ENCODE data around the gene OVOL3.

OVOL3 gene

GRCh38 chr19:36092566-36092965 lies 18.4 kb upstream of the OVOL3 start:
- TF ChIP-seq REST (IDR thresholded peaks at IDR 0.05; ENCODE audit: insufficient replicate concordance, low read depth) (no peak), SPI1 (IDR thresholded peaks at IDR 0.05; ENCODE audit: borderline replicate concordance, low read depth) (no peak), POLR2AphosphoS5 (IDR thresholded peaks at IDR 0.05; ENCODE audit: low read depth) (no peak)
- no peak for DNase-seq (ENCODE audit: low read depth in 1 of 2, low spot score in 1 of 2)
- Histone ChIP-seq H3K4me3 (replicated peaks; ENCODE audit: insufficient read depth, low read length) (no peak overlapping the region), H3K27ac (replicated peaks) (no peak overlapping the region), H3K27me3 (ENCODE audit: insufficient read depth, poor library complexity, severe bottlenecking) (no peaks in the 10 kb centered on the region)

GRCh38 chr19:36093146-36093662 lies 17.7 kb upstream of the OVOL3 start:
- no peak overlapping the region for H3K4me3 ChIP-seq (replicated peaks; ENCODE audit: insufficient read depth, low read length)
- H3K27ac ChIP-seq (replicated peaks) = no peak overlapping the region
- no peak for DNase-seq (ENCODE audit: low read depth in 1 of 2, low spot score in 1 of 2)
- TF ChIP-seq SPI1 (IDR thresholded peaks at IDR 0.05; ENCODE audit: borderline replicate concordance, low read depth) (no peak), REST (IDR thresholded peaks at IDR 0.05; ENCODE audit: insufficient replicate concordance, low read depth) (no peak), POLR2AphosphoS5 (IDR thresholded peaks at IDR 0.05; ENCODE audit: low read depth) (no peak), CTCF (IDR thresholded peaks at IDR 0.05; ENCODE audit: insufficient read depth, low read length) (no peak), GABPA (IDR thresholded peaks at IDR 0.05; ENCODE audit: low read depth) (no peak)
- H3K27me3 ChIP-seq (ENCODE audit: insufficient read depth, poor library complexity, severe bottlenecking) = no peaks in the 10 kb centered on the region

- Histone ChIP-seq H3K27me3 (ENCODE audit: insufficient read depth, poor library complexity, severe bottlenecking) (no peaks in the 10 kb centered on the region), H3K27ac (replicated peaks) (no peak overlapping the region), H3K4me3 (replicated peaks; ENCODE audit: insufficient read depth, low read length) (no peak overlapping the region)
- no peak for DNase-seq (ENCODE audit: low read depth in 1 of 2, low spot score in 1 of 2)
- TF ChIP-seq SPI1 (IDR thresholded peaks at IDR 0.05; ENCODE audit: borderline replicate concordance, low read depth) (no peak), REST (IDR thresholded peaks at IDR 0.05; ENCODE audit: insufficient replicate concordance, low read depth) (no peak), GABPA (IDR thresholded peaks at IDR 0.05; ENCODE audit: low read depth) (no peak), CTCF (IDR thresholded peaks at IDR 0.05; ENCODE audit: insufficient read depth, low read length) (no peak), POLR2AphosphoS5 (IDR thresholded peaks at IDR 0.05; ENCODE audit: low read depth) (no peak)
Observed at GRCh38 chr19:36093687-36094086, 17.3 kb upstream of the OVOL3 start.

All from HL-60 (cell line).